GM10847 (cell line): ENCODE results near the gene PLD5.

ENCODE experiments used
- POLR2A ChIP-seq: IDR thresholded peaks from 2 replicates; pipeline ENCODE4 v1.6.1; 2011; ENCODE audit not compliant: insufficient read length; ENCODE audit errors: extremely low read depth

The PLD5 gene

GRCh38 chr1:242524571-242525359, at the start of gene PLD5:
Gene PLD5 (minus strand): TSS chr1:242524697.
- no peak for TF ChIP-seq POLR2A

GRCh38 chr1:242569867-242570266, 45.4 kb upstream of the PLD5 start:
- no peak for TF ChIP-seq POLR2A

DNA sequence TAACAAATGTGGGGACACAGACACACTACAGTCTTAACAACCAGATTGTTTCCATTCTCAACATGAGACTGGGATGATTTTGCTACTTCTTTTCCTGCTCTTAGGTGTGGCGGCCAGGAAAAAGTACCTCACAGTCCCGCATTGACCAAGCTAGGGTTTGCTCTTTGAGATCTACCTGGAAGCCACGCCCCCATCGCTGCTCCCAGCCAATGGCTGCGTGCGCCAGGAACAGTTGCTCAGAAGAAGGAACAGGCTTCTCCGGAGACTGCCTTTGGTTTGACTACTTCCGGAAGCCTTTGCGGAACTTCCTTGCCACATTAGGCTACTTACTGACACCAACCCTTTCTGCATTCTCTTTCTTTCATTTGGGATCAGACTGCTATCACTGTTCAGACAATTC, 44.2 kb upstream of the PLD5 start:
- TF ChIP-seq POLR2A = no peak

DNA sequence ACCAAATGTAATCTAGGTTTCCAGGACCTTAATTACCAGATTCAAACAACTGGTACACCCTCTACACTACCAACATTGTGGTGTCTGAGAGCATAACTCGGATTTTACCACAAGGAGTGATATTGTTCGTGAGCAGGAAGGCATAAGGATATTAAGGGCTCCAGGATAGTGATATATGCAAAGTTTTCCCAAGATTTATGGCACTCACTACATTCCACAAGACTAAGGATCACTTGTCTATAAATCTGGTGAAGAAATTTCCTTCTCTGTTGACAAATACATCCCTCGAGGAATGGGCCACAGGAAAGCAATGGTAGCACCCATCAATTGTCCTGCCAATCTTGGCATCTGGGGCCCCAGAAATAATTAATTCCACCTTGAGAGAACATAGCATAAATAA, 43.1 kb upstream of the PLD5 start:
- no peak for TF ChIP-seq POLR2A

GRCh38 chr1:242556759-242557158, 32.3 kb upstream of the PLD5 start:
- no peak for TF ChIP-seq POLR2A

- TF ChIP-seq POLR2A = no peak
Observed at GRCh38 chr1:242556276-242556675, 31.8 kb upstream of the PLD5 start.

- no peak for TF ChIP-seq POLR2A
Observed at GRCh38 chr1:242554577-242554976, 30.1 kb upstream of the PLD5 start.

GRCh38 chr1:242546849-242547729, 22.6 kb upstream of the PLD5 start:
- no peak for TF ChIP-seq POLR2A

DNA sequence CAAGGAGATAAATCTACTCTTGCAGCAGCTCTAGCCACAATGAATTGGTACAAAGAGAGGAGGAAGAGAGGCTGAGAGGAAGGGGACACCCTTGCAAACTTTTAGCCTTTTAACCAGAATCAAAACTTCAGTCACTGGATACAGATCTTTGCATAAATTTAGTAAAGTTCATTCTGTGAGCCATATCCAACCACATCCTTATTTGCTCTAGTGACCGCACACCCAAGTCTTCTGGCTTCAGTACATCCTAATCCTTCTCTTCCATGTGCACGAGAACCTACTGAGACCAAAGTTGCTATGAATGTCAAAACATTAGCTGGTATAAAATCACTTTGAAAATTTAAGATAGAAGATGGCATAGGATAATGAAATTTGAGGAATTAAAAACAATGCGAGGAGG, 21.9 kb upstream of the PLD5 start:
- TF ChIP-seq POLR2A = no peak

GRCh38 chr1:242544071-242544470, 19.6 kb upstream of the PLD5 start:
- no peak for TF ChIP-seq POLR2A

GRCh38 chr1:242542271-242542670, 17.8 kb upstream of the PLD5 start:
- no peak for TF ChIP-seq POLR2A

- no peak for TF ChIP-seq POLR2A
Observed at GRCh38 chr1:242535986-242536385, 11.5 kb upstream of the PLD5 start.

- TF ChIP-seq POLR2A = no peak
Observed at GRCh38 chr1:242534753-242535152, 10.3 kb upstream of the PLD5 start.

DNA sequence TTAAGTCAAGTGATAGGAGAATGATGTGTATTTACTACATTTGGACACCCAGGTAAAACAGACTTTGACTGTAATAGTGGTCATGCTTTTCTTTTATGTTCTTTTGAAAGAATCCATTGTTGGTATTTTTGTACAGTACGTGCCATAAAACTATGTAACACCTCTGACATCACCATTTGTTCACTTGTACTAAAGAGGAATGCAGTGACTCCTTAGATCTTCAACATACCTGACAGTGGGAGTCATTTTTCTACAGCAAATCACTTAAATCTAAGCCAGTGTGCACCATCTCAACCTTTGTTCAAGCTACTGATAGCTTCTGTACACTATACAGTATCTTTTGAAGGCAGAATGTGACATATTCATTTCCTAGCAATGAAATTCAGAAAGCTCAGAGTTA, 6.3 kb upstream of the PLD5 start:
- no peak for TF ChIP-seq POLR2A

DNA sequence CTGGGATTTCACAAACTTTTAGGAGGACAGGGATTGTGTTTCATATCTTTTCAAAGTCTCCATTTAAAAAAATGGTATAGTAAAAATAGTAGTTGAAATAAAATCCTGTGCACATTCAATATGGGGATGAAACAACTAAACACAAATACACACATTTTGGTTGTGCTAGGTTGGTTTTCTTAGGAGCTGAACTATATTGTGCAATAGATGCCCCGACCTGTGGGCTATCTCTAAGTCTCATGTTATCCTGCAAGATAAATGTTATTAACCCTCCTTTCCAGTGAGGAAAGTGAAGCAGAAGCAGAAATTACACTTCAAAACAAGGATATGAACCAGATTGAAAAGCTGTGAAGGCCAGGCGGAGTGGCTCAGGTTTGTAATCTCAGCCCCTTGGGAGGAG, 1.3 kb upstream of the PLD5 start:
- no peak for TF ChIP-seq POLR2A

DNA sequence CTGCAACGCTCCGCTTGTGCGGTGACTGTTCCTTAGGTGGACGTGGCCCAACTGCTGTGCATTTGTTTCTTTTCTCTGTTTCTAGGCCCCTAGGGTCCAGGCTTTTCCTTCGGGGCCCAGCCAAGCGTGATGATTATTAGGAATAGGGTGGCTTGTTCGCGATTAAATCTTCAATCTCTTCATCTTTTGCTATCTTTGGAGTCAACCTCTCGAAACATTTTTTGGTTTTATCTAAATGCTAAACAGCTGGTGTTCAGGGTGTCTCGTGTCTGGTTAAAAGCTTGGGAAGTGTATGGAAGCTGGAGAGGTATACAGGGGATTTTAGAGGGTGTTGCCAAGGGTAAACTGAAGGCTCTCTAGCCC, 844 bp upstream of the PLD5 start:
- no peak for TF ChIP-seq POLR2A

DNA sequence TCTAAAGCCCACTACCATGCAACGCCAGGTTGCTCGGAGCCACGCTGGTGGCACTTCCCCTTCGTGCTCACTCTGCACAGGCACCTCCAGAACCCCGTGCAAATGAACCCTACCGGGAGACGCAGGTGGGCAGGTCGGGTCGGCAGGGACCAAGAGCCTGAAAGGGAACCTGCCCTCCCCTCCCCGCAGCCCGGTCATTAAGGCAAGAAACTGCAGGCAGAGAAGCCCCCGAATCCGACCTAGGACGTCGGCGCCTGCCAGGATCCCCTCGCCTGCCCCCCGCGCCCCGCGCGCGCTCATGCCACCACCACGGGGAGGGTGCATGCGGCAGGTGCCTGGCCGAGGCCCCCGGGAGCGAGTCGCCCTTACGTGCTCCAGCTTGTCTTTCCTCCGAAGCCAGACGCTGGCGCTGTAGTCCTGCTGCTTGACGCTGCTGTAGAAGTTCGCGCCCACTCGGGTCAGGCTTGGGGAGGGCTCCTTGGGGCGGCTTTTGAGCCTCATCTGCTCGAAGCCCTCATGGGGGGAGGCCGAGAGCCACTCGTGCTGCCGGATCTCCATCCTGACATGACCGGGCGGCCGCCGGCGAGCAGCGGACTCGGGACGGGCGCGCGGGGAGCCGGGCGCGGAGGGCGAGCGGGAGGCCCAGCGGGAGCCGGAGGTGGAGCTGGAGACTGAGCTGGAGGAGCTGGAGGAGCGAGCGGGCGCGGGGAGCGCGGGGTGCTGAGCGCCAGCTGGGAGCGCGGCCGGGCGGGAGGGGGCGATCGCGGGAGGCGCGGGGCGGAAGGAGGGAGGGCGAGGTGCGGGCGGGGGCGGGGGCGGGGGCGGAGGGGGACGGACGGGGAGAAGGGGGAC, 552 bp downstream of the PLD5 start:
- TF ChIP-seq POLR2A = no peak
